Heart left ventricle (tissue), 16 donors: ENCODE data around the gene ADCY10. TPM values are rescaled to one million over a fixed set of nuclear protein-coding genes. Genes with fewer than 3 reads are reported as not detected.

Experiments
- ATAC-seq, 4 donors: fragments of 200-7000 bp; cut with Tn5 transposase; one replicate each; pipeline ENCODE4 v1.9.1; 2020 to 2022; ENCODE audit warnings: moderate library complexity in 4 of 4, mild to moderate bottlenecking in 3 of 4, moderate number of reproducible peaks in 1 of 4
- DNase-seq, 5 donors: peaks; one replicate each; pipeline ENCODE4 v3.0.0-alpha.2; 2020
- H3K27ac ChIP-seq, 12 donors: fragments of 200-600 bp; sonication (generic) in 4 of 12; one replicate each; pipeline versions ENCODE4 v1.5.0 to v1.8.0; 2016 to 2022; ENCODE audit warnings: mild to moderate bottlenecking in 2 of 12
- H3K27me3 ChIP-seq, 9 donors: fragments of 200-600 bp; sonication (generic) in 2 of 9; one replicate each; pipeline versions ENCODE4 v1.5.1 to v1.8.0; 2016 to 2022; ENCODE audit warnings: mild to moderate bottlenecking in 3 of 9
- H3K36me3 ChIP-seq, 9 donors: fragments of 200-600 bp; sonication (generic) in 2 of 9; one replicate each; pipeline versions ENCODE4 v1.5.0 to v1.8.0; 2018 to 2022; ENCODE audit warnings: mild to moderate bottlenecking in 2 of 9
- H3K4me1 ChIP-seq, 12 donors: fragments of 200-600 bp; sonication (generic) in 4 of 12; one replicate each; pipeline versions ENCODE4 v1.5.0 to v1.8.0; 2016 to 2022; ENCODE audit warnings: mild to moderate bottlenecking in 3 of 12
- H3K4me3 ChIP-seq, 12 donors: fragments of 200-600 bp; sonication (generic) in 4 of 12; one replicate each; pipeline versions ENCODE4 v1.5.0 to v1.8.0; 2017 to 2022; ENCODE audit warnings: mild to moderate bottlenecking in 9 of 12, moderate library complexity in 4 of 12
- H3K9me3 ChIP-seq, 12 donors: fragments of 200-600 bp; sonication (generic) in 4 of 12; one replicate each; pipeline versions ENCODE4 v1.5.0 to v1.8.0; 2016 to 2022; ENCODE audit warnings: mild to moderate bottlenecking in 1 of 12
- POLR2A ChIP-seq, 2 donors: fragments of 450-650 bp; IDR thresholded peaks; one replicate each; pipeline ENCODE4 v1.6.1; 2017; ENCODE audit warnings: antibody characterized with exemption in 2 of 2, mild to moderate bottlenecking in 2 of 2, moderate library complexity in 2 of 2
- WGBS, 4 donors: extraction: QIAGEN DNeasy Blood & Tissue Kit in 2 of 4; methylation state at CpG; one replicate each; pipeline versions ENCODE4 v1.1.5 to v1.1.7; 2013 to 2018; 5-methylcytosine and 5-hydroxymethylcytosine counted together
- intact Hi-C, 10 donors: fragments of 100-400 bp; cut with DNase I; formaldehyde crosslinking; loops; one replicate each; pipeline versions ENCODE4 v1.11.1 to v1.14.2; 2022
- polyA plus RNA-seq, 2 donors: library from polyadenylated mRNA; stranded (reverse); fragments of 200-250 nt; gene quantifications; one replicate each; pipeline ENCODE4 v1.2.3, GENCODE V29; 2013
- total RNA-seq, 9 donors: library from RNA; depleted of rRNA in 2 of 9; stranded (reverse); fragments of >200 nt in 2 of 9; fragmentation: NEBNext Ultra II Directional in 3 of 9; extraction: Animal tissue kit (Norgen Biotek cat#: 25700) in 3 of 9; gene quantifications; one replicate each; pipeline versions ENCODE4 v1.1.0 to v1.2.4, GENCODE V29; 2016 to 2023
- TF ChIP-seq, protein P1 (sequence below), 12 donors: fragments of 200-600 bp; sonication (generic) in 4 of 12; IDR thresholded peaks; one replicate each; pipeline versions ENCODE4 v1.5.0 to v1.8.0; 2018 to 2022; ENCODE audit warnings: antibody characterized with exemption in 12 of 12, mild to moderate bottlenecking in 5 of 12
- donor health status: ischemic (EF 13 %, LVEDD 7.1; RV severe dilation, severe dysfunction).
- donor health status: healthy with polysubstance abuse.
- donor health status: DM: no; HTN: yes; CAD: no.
- donor health status: DM: no; HTN: no; CAD: no.
- donor health status: ischemic (EF 25% LVEDD 6.9; RV normal size, moderate dysfunction).
- donor health status: ischemic (EF 25% LVEDD 5.7; RV mildly dilated, moderate dysfunction).
- donor health status: healthy.
- donor health status: DM: yes; HTN: yes; CAD: no.
- donor health status: ischemic (EF 35%, LVEDD 5.7; RV mildly dilated, moderate dysfunction).
- donor health status: nonischemic (EF 11% LVEDD 7.7; RV severe dilation, severe dysfunction).
- donor health status: DM: yes; HTN: yes; CAD: no.
- donor health status: PGD.
- donor health status: ischemic (EF 29% LVEDD 5.4; RV normal size, mild dysfunction).
- donor health status: nonischemic (EF 23%, LVEDD 6.1; RV moderate dilation, normal function).

ADCY10 gene
- total and polyA plus RNA-seq, 11 donors, result 0.07 to 0.83 (median 0.32) TPM; not detected in 1

DNA sequence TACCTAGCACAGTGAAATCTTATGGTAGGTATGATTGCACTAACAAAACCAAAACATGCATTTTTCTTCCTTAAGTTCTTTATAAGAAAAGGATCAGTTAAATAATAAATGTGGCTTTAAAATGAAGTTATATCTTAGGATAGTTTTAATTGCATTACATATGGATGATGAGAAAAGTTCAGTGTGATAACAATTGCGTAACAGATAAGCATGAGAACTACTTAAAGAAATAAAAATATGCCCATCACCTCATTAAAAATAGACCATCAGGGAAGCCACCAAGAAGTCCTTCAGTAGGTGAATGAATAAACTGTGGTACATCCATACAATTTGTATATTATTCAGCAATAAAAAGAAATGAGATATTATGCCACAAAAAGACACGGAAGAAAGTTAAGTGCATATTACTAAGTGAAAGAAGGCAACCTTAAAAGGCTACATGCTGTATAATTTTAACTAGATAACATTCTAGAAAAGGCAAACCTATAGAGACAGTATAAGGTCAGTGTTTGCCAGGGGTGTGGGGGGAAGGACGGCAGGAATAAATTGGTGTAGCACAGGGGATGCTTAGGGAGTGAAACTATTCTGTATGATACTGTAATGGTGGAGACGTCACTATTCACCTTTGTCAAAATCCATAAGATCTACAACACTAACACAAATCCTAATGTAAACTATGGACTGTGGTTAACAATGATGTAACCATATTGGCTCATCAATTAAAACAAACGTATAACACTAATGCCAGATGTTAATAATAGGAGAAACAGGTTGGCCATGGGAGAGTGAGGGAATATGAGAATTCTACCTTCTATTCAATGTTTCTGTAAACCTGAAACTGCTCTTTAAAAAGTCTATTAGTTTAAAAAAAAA lies 149.2 kb downstream of the ADCY10 start:
- intact Hi-C loops, result loop anchor here in 1 of 10 donors (5.0 kb wide), 1 partner anchor 33 kb away; no protein-coding TSS in a partner anchor

DNA sequence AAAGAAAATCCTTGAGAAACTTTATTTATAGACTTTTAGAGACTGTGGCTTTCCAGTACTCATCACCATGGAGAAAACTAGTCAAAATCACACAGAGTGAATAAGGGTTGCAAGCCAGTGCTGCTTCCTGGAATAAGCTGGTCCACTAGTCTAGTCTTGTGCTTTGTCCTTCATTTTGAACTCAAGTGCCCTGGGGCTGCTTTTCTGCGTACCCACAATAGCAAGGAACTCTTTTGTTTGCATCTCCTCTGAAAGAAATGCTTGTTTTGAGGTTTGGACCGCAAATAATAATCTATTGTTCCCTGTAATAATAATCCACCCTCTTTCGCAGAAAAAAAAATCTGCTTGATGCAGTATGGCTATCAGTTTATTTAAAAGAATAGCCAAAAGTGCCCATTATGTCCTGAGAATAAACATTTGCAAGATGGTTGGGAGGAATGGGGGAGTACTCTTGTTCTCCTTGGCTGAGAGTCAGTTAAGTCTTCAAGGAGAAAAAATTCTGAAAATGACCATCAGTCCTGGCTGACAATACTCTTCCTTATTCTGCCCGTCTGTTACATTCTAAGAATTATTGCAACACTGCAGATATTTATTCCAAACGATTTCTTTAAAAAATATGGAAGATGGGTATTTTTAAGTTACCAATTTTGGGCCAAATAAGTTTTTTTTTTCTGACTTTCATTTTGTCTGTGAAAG lies 150.3 kb downstream of the ADCY10 start:
- DNase-seq, result no peak
- TF ChIP-seq, protein P1, sequence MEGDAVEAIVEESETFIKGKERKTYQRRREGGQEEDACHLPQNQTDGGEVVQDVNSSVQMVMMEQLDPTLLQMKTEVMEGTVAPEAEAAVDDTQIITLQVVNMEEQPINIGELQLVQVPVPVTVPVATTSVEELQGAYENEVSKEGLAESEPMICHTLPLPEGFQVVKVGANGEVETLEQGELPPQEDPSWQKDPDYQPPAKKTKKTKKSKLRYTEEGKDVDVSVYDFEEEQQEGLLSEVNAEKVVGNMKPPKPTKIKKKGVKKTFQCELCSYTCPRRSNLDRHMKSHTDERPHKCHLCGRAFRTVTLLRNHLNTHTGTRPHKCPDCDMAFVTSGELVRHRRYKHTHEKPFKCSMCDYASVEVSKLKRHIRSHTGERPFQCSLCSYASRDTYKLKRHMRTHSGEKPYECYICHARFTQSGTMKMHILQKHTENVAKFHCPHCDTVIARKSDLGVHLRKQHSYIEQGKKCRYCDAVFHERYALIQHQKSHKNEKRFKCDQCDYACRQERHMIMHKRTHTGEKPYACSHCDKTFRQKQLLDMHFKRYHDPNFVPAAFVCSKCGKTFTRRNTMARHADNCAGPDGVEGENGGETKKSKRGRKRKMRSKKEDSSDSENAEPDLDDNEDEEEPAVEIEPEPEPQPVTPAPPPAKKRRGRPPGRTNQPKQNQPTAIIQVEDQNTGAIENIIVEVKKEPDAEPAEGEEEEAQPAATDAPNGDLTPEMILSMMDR (IDR thresholded peaks at IDR 0.05), result no peak
- TF ChIP-seq POLR2A (IDR thresholded peaks at IDR 0.05), result no peak
- ATAC-seq, result peak in 3 of 4 donors; percentile 44 to 71 (median 45)

More for the DNA sequence above, 149.2 kb downstream of the ADCY10 start:
- ATAC-seq (no peak), DNase-seq (no peak)
- TF ChIP-seq POLR2A (IDR thresholded peaks at IDR 0.05), result no peak
- TF ChIP-seq, protein P1 (IDR thresholded peaks at IDR 0.05), result no peak
- no peak overlapping the region for H3K4me3 ChIP-seq
- WGBS, 4 donors, result 90 to 95% (median 94%) methylated on average over 5 of the region's 5 CpGs
- peaks cover 0 to 42% (median 6%) of the 10 kb centered on the region in 12 donors for H3K4me1 ChIP-seq
- H3K27me3 ChIP-seq, result no peaks in the 10 kb centered on the region
- H3K9me3 ChIP-seq, result no peaks in the 10 kb centered on the region
- H3K27ac ChIP-seq, result no peak overlapping the region
- H3K36me3 ChIP-seq, result peaks cover 0 to 44% (median 25%) of the 10 kb centered on the region in 9 donors

DNA sequence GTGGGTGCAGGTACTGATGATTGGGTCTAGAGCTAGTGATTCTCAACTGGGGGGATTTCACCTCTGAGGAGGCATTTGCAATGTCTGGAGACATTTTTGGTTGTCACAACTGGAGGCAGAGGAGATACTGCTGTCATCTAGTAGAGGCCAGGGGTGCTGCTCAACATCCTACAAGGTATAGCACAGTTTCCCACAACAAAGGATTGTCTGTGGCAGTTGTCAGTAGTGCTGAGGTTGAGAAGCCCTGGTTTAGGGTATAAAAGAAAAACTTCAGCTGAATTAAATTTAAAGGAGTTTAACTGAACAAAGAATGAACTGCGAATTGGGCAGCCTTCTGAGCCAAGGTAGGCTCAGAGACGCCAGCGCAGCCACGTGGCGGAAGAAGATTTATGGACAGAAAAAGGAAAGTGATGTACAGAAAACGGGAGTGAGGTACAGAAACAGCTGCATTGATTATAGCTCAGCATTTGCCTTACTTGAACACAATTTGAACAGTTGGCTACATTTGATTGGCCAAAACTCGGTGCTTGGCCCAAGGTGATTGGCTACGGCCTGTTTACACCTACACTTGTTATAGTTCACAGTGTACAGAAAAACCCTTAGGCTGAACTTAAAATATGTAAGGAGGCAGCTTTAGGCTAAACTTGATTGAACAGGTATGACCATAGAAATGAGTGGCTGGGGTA lies 151.7 kb downstream of the ADCY10 start:
- WGBS, 4 donors, result 93 to 98% (median 97%) methylated on average over 8 of the region's 8 CpGs
- no peak overlapping the region for H3K27ac ChIP-seq
- peaks cover 0 to 19% (median 12%) of the 10 kb centered on the region in 9 donors for H3K36me3 ChIP-seq
- no peak overlapping the region for H3K4me3 ChIP-seq
- H3K9me3 ChIP-seq, result no peaks in the 10 kb centered on the region
- no peak for DNase-seq
- H3K4me1 ChIP-seq, result peaks cover 0 to 51% (median 17%) of the 10 kb centered on the region in 12 donors
- intact Hi-C loops, result loop anchor here in 1 of 10 donors (5.0 kb wide), 1 partner anchor 35 kb away; no protein-coding TSS in a partner anchor
- no peaks in the 10 kb centered on the region for H3K27me3 ChIP-seq
- no peak for ATAC-seq
- TF ChIP-seq, protein P1 (IDR thresholded peaks at IDR 0.05), result no peak

More for the DNA sequence above, 150.3 kb downstream of the ADCY10 start:
- peaks cover 0 to 42% (median 6%) of the 10 kb centered on the region in 12 donors for H3K4me1 ChIP-seq
- H3K27me3 ChIP-seq, result no peaks in the 10 kb centered on the region
- 62 to 74% (median 68%) methylated on average over 5 of the region's 5 CpGs for WGBS, 4 donors
- intact Hi-C loops, result loop anchor here in 1 of 10 donors (5.0 kb wide), 1 partner anchor 34 kb away; no protein-coding TSS in a partner anchor
- no peak overlapping the region for H3K4me3 ChIP-seq
- H3K9me3 ChIP-seq, result no peaks in the 10 kb centered on the region
- peak overlapping the region in 1 of 12 donors; percentile 1 for H3K27ac ChIP-seq
- peaks cover 0 to 34% (median 17%) of the 10 kb centered on the region in 9 donors for H3K36me3 ChIP-seq
